Neural cell (in vitro differentiated cells): ENCODE data around the gene ZNF555. TPM values are rescaled to one million over a fixed set of nuclear protein-coding genes. Genes with fewer than 3 reads are reported as not detected.

Experiments
- H2AFZ ChIP-seq: fragments of 200-600, 300-800 bp; sonication (generic), shearing (Covaris generic); 2 replicates; pipeline ENCODE4 v1.6.0; 2014; ENCODE audit warnings: low read depth, mild to moderate bottlenecking, antibody characterized with exemption, low read length, moderate library complexity
- H3F3A ChIP-seq: fragments of 200-600 bp; shearing (Covaris generic); 2 replicates; pipeline ENCODE4 v1.6.1; 2016; ENCODE audit warnings: mild to moderate bottlenecking, moderate library complexity, mixed read lengths, antibody characterized with exemption, low read length; ENCODE audit not compliant: insufficient read depth, poor library complexity, severe bottlenecking
- H3K27ac ChIP-seq: fragments of 200-600, 300-800 bp; sonication (generic), shearing (Covaris generic); 2 replicates; pipeline ENCODE4 v1.5.1; 2014; ENCODE audit warnings: mild to moderate bottlenecking, low read length, moderate library complexity
- H3K27me3 ChIP-seq: fragments of 300-800, 200-600 bp; sonication (generic), shearing (Covaris generic); 2 replicates; pipeline ENCODE4 v1.6.0; 2014; ENCODE audit warnings: mild to moderate bottlenecking, low read depth, low read length, moderate library complexity; ENCODE audit not compliant: insufficient read depth
- H3K36me3 ChIP-seq: fragments of 300-800, 200-600 bp; sonication (generic), shearing (Covaris generic); 2 replicates; pipeline ENCODE4 v1.5.1; 2014; ENCODE audit warnings: mild to moderate bottlenecking, antibody characterized with exemption, low read length, moderate library complexity; ENCODE audit not compliant: insufficient read depth
- H3K4me2 ChIP-seq: fragments of 300-800, 200-600 bp; sonication (generic), shearing (Covaris generic); 2 replicates; pipeline ENCODE4 v1.6.0; 2014; ENCODE audit warnings: mild to moderate bottlenecking, low read length
- H3K4me3 ChIP-seq: fragments of 300-800, 200-600 bp; sonication (generic), shearing (Covaris generic); 2 replicates; pipeline ENCODE4 v1.5.1; 2014; ENCODE audit warnings: mild to moderate bottlenecking, low read length, moderate library complexity
- H3K79me2 ChIP-seq: fragments of 200-600 bp; shearing (Covaris generic); replicated peaks from 2 replicates; pipeline ENCODE4 v1.6.0; 2014; ENCODE audit warnings: mild to moderate bottlenecking, low read length, moderate library complexity; ENCODE audit not compliant: insufficient read depth
- H3K9ac ChIP-seq: fragments of 300-800, 200-600 bp; sonication (generic), shearing (Covaris generic); 2 replicates; pipeline ENCODE4 v1.6.1; 2016; ENCODE audit warnings: mild to moderate bottlenecking, low read length, mixed read lengths
- H3K9me2 ChIP-seq: fragments of 200-600 bp; shearing (Covaris generic); 2 replicates; pipeline ENCODE4 v1.6.1; 2016; ENCODE audit warnings: mild to moderate bottlenecking, low read length, mixed read lengths; ENCODE audit not compliant: insufficient read depth
- H3K9me3 ChIP-seq: fragments of 200-600, 300-800 bp; sonication (generic), shearing (Covaris generic); 2 replicates; pipeline ENCODE4 v1.6.1; 2016; ENCODE audit warnings: mild to moderate bottlenecking, mixed run types, low read length, moderate library complexity, mixed read lengths
- H4K20me1 ChIP-seq: fragments of 200-600 bp; shearing (Covaris generic); 2 replicates; pipeline ENCODE4 v1.6.1; 2016; ENCODE audit warnings: mild to moderate bottlenecking, mixed run types; ENCODE audit not compliant: insufficient read depth
- EP300 ChIP-seq: fragments of 450-650 bp; conservative IDR thresholded peaks from 2 replicates; pipeline ENCODE4 v1.6.1; 2014; ENCODE audit warnings: antibody characterized with exemption, mild to moderate bottlenecking, moderate library complexity; ENCODE audit not compliant: poor library complexity, severe bottlenecking
- EZH2 ChIP-seq: fragments of 200-600, 300-800 bp; shearing (Covaris generic), sonication (generic); IDR thresholded peaks from 2 replicates; pipeline ENCODE4 v1.6.1; 2014; ENCODE audit warnings: antibody characterized with exemption, low read length, borderline replicate concordance, mild to moderate bottlenecking; ENCODE audit not compliant: insufficient read depth, poor library complexity, severe bottlenecking
- MXI1 ChIP-seq: fragments of 450-650 bp; conservative IDR thresholded peaks from 2 replicates; pipeline ENCODE4 v1.6.1; 2014; ENCODE audit warnings: antibody characterized with exemption, mild to moderate bottlenecking; ENCODE audit not compliant: poor library complexity, severe bottlenecking
- POLR2AphosphoS5 ChIP-seq: IDR thresholded peaks from 2 replicates; pipeline ENCODE4 v1.6.1; 2012
- RAD21 ChIP-seq: fragments of 450-650 bp; conservative IDR thresholded peaks from 2 replicates; pipeline ENCODE4 v1.6.1; 2014; ENCODE audit warnings: antibody characterized with exemption, mild to moderate bottlenecking, moderate library complexity
- SMC3 ChIP-seq: fragments of 450-650 bp; conservative IDR thresholded peaks from 2 replicates; pipeline ENCODE4 v1.6.1; 2014; ENCODE audit warnings: antibody characterized with exemption, mild to moderate bottlenecking, moderate library complexity; ENCODE audit not compliant: poor library complexity
- TAF1 ChIP-seq: IDR thresholded peaks from 2 replicates; pipeline ENCODE4 v1.6.1; 2012; ENCODE audit warnings: low read depth
- polyA plus RNA-seq: library from polyadenylated mRNA; depleted of rRNA; stranded (reverse); fragments of >200 nt; gene quantifications from 2 replicates; pipeline ENCODE4 v1.2.3, GENCODE V29; 2014
- TF ChIP-seq, protein P1 (sequence below): fragments of 450-650 bp; IDR thresholded peaks from 2 replicates; pipeline ENCODE4 v1.5.1; 2014; ENCODE audit warnings: antibody characterized with exemption, mild to moderate bottlenecking, moderate library complexity; ENCODE audit not compliant: poor library complexity, severe bottlenecking
- TF ChIP-seq, protein P2 (sequence below): IDR thresholded peaks from 2 replicates; pipeline ENCODE4 v1.6.1; 2012; ENCODE audit warnings: borderline replicate concordance

The ZNF555 gene
- polyA plus RNA-seq, 1 donor from 2014 or later: 6.5 TPM

DNA sequence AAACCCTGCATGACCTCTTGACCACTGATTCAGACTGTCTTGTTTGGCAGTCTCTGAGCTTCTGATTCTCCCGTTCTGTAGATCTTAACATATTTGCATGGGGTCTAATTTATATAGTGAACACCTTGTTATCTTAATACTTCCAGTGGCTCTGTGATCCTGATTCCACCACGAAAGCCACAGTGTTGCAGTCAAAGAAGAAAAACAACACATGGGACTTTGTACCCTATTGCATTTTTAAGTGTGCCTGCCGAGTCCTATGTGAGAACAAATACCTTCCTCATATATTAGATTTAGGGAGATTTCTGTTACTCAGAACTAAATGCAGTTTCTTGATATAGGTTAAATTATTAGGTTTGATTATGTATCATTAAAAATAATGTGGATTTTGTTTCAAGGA is 13.6 kb downstream of the ZNF555 start:
- H3K4me2 ChIP-seq: no peak overlapping the region
- no peak overlapping the region for H3K4me3 ChIP-seq
- H4K20me1 ChIP-seq: no peaks in the 10 kb centered on the region
- no peaks in the 10 kb centered on the region for H3K27me3 ChIP-seq
- TF ChIP-seq, protein P1, sequence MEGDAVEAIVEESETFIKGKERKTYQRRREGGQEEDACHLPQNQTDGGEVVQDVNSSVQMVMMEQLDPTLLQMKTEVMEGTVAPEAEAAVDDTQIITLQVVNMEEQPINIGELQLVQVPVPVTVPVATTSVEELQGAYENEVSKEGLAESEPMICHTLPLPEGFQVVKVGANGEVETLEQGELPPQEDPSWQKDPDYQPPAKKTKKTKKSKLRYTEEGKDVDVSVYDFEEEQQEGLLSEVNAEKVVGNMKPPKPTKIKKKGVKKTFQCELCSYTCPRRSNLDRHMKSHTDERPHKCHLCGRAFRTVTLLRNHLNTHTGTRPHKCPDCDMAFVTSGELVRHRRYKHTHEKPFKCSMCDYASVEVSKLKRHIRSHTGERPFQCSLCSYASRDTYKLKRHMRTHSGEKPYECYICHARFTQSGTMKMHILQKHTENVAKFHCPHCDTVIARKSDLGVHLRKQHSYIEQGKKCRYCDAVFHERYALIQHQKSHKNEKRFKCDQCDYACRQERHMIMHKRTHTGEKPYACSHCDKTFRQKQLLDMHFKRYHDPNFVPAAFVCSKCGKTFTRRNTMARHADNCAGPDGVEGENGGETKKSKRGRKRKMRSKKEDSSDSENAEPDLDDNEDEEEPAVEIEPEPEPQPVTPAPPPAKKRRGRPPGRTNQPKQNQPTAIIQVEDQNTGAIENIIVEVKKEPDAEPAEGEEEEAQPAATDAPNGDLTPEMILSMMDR: no peak
- TF ChIP-seq, protein P2, sequence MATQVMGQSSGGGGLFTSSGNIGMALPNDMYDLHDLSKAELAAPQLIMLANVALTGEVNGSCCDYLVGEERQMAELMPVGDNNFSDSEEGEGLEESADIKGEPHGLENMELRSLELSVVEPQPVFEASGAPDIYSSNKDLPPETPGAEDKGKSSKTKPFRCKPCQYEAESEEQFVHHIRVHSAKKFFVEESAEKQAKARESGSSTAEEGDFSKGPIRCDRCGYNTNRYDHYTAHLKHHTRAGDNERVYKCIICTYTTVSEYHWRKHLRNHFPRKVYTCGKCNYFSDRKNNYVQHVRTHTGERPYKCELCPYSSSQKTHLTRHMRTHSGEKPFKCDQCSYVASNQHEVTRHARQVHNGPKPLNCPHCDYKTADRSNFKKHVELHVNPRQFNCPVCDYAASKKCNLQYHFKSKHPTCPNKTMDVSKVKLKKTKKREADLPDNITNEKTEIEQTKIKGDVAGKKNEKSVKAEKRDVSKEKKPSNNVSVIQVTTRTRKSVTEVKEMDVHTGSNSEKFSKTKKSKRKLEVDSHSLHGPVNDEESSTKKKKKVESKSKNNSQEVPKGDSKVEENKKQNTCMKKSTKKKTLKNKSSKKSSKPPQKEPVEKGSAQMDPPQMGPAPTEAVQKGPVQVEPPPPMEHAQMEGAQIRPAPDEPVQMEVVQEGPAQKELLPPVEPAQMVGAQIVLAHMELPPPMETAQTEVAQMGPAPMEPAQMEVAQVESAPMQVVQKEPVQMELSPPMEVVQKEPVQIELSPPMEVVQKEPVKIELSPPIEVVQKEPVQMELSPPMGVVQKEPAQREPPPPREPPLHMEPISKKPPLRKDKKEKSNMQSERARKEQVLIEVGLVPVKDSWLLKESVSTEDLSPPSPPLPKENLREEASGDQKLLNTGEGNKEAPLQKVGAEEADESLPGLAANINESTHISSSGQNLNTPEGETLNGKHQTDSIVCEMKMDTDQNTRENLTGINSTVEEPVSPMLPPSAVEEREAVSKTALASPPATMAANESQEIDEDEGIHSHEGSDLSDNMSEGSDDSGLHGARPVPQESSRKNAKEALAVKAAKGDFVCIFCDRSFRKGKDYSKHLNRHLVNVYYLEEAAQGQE: no peak
- TF ChIP-seq POLR2AphosphoS5: no peak
- no peak for TF ChIP-seq EZH2
- TF ChIP-seq EP300: no peak
- no peak for TF ChIP-seq SMC3
- no peak for TF ChIP-seq MXI1
- no peak for TF ChIP-seq RAD21
- no peak for TF ChIP-seq TAF1
- H3K79me2 ChIP-seq: no peaks in the 10 kb centered on the region
- H3F3A ChIP-seq: no peaks in the 10 kb centered on the region
- H2AFZ ChIP-seq: no peak overlapping the region
- peaks cover 30% of the 10 kb centered on the region for H3K36me3 ChIP-seq
- H3K27ac ChIP-seq: no peak overlapping the region
- peaks cover 27% of the 10 kb centered on the region for H3K9me3 ChIP-seq
- no peak overlapping the region for H3K9ac ChIP-seq
- no peaks in the 10 kb centered on the region for H3K9me2 ChIP-seq

DNA sequence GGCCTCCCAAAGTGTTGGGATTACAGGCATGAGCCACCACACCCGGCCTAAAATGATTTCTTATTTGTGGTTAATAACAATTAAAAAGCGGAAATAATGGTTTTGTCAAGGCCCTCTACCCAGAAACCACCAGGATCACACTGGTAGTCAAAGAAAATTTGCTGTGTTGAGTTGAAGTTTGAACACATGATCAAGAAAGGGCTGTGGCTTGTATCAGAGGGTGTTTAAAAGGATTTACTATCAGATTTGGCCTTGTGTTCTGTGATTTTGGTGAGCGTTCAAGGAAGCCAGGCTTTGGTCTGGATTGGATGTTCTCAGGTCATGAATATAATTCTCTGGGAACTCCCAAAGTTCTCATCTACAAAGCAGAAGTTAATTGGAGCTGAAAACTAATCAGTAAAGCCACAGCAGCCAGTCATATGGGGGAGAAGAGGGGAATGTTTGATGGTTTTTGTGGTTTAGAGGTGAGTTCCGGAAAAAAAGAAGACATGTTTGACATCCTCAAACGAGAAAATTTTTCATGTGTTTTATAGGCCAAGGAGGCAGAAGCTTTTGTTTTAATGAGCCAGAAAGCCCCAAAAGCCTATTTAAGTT is 15.3 kb downstream of the ZNF555 start:
- H3F3A ChIP-seq: no peaks in the 10 kb centered on the region
- no peak overlapping the region for H3K9ac ChIP-seq
- H3K36me3 ChIP-seq: peaks cover 30% of the 10 kb centered on the region
- H2AFZ ChIP-seq: no peak overlapping the region
- no peaks in the 10 kb centered on the region for H4K20me1 ChIP-seq
- H3K79me2 ChIP-seq: no peaks in the 10 kb centered on the region
- H3K9me3 ChIP-seq: peaks cover 27% of the 10 kb centered on the region
- no peak for TF ChIP-seq TAF1
- TF ChIP-seq, protein P2: no peak
- TF ChIP-seq, protein P1: no peak
- TF ChIP-seq POLR2AphosphoS5: no peak
- TF ChIP-seq MXI1: no peak
- no peak for TF ChIP-seq SMC3
- TF ChIP-seq EZH2: no peak
- no peak for TF ChIP-seq RAD21
- no peak for TF ChIP-seq EP300
- H3K27me3 ChIP-seq: no peaks in the 10 kb centered on the region
- H3K27ac ChIP-seq: no peak overlapping the region
- no peak overlapping the region for H3K4me3 ChIP-seq
- H3K4me2 ChIP-seq: no peak overlapping the region
- no peaks in the 10 kb centered on the region for H3K9me2 ChIP-seq
